K562 (cell line): Measurements from ENCODE around the gene GMDS. TPM values are rescaled to one million over a fixed set of nuclear protein-coding genes. Genes with fewer than 3 reads are reported as not detected.

Source experiments
- ATAC-seq: fragments of 200-7000 bp; cut with Tn5 transposase; 3 replicates; pipeline ENCODE4 v1.9.1; 2020; ENCODE audit warnings: moderate library complexity
- BruUV-seq: library from RNA; stranded (reverse); fragments of 400-500 nt; replicated peaks from 2 replicates; lab custom pipeline; 2021; lab: Mats Ljungman, UMichigan
- CTCF ChIA-PET: fragments of 300-600 bp; formaldehyde crosslinking; extraction: SDS; loops from one replicate; lab custom pipeline; 2021; ENCODE audit warnings: low intra/inter-chr PET ratio; lab: Yijun Ruan, JAX
- POLR2A ChIA-PET: fragments of 300-600, 350-650 bp; sonication (Branson Sonifier 250); formaldehyde crosslinking; extraction: SDS; loops from one replicate; lab custom pipeline; 2021; ENCODE audit warnings: antibody characterized with exemption, inconsistent platforms; lab: Yijun Ruan, JAX
- DNase-seq, 4 experiments: peaks; one replicate each; pipeline versions ENCODE4 v3.0.0 to v3.0.0-alpha.2; 2011 to 2018; ENCODE audit warnings: low spot score in 3 of 4, mixed read lengths in 3 of 4; ENCODE audit errors: extremely low read depth in 1 of 4
- FAIRE-seq: peaks from 2 replicates; lab custom pipeline; 2011; peaks lifted over from hg19 to GRCh38; lab: Jason Lieb, UNC
- H2AFZ ChIP-seq: 2 replicates; pipeline ENCODE4 v1.6.0; 2011; ENCODE audit warnings: low read depth, low read length, control low read depth, inconsistent platforms
- H3K27ac ChIP-seq: fragments of 200-600 bp; 3 replicates; pipeline ENCODE4 v1.8.0; 2011; ENCODE audit warnings: low read depth, mild to moderate bottlenecking, control low read depth, inconsistent platforms, low read length, moderate library complexity, mixed read lengths; ENCODE audit errors: extremely low read depth
- H3K27me3 ChIP-seq, 2 experiments: fragments of 300-600 bp in 1 of 2; 2 replicates in 1 of 2; 3 replicates in 1 of 2; pipeline versions ENCODE4 v1.6.0 to v1.8.0; 2011; ENCODE audit warnings: inconsistent platforms in 2 of 2, low read length in 2 of 2, mild to moderate bottlenecking in 1 of 2, mixed read lengths in 1 of 2, moderate library complexity in 1 of 2; ENCODE audit not compliant: control insufficient read depth in 2 of 2, insufficient read depth in 2 of 2
- H3K36me3 ChIP-seq: fragments of 300-600 bp; 3 replicates; pipeline ENCODE4 v1.8.0; 2011; ENCODE audit warnings: mild to moderate bottlenecking, low read length, inconsistent platforms; ENCODE audit not compliant: control insufficient read depth, insufficient read depth
- H3K4me1 ChIP-seq, 2 experiments: fragments of 200-600 bp in 1 of 2; replicated peaks in 1 of 2; 2 replicates in 1 of 2; 3 replicates in 1 of 2; pipeline versions ENCODE4 v1.5.1 to v1.8.0; 2011; ENCODE audit warnings: inconsistent platforms in 2 of 2, low read length in 2 of 2, mild to moderate bottlenecking in 1 of 2, mixed read lengths in 1 of 2, moderate library complexity in 1 of 2; ENCODE audit not compliant: control insufficient read depth in 2 of 2, insufficient read depth in 2 of 2
- H3K4me2 ChIP-seq: 2 replicates; pipeline ENCODE4 v1.6.1; 2011; ENCODE audit warnings: low read length, control low read depth, inconsistent platforms, mixed read lengths; ENCODE audit not compliant: insufficient read depth
- H3K4me3 ChIP-seq: fragments of 200-600 bp; sonication (generic), shearing (Covaris generic); 2 replicates; pipeline ENCODE4 v1.5.1; 2016; ENCODE audit warnings: control low read depth, inconsistent platforms
- H3K79me2 ChIP-seq: fragments of 200-600 bp; 3 replicates; pipeline ENCODE4 v1.8.0; 2011; ENCODE audit warnings: low read length, inconsistent platforms; ENCODE audit not compliant: control insufficient read depth, insufficient read depth
- H3K9ac ChIP-seq, 2 experiments: 2 replicates each; pipeline versions ENCODE4 v1.6.0 to v1.6.1; 2011; ENCODE audit warnings: low read depth in 2 of 2, low read length in 2 of 2, control low read depth in 1 of 2, inconsistent platforms in 1 of 2, mild to moderate bottlenecking in 1 of 2, mixed read lengths in 1 of 2; ENCODE audit not compliant: insufficient read depth in 1 of 2
- H3K9me1 ChIP-seq: one replicate; pipeline ENCODE4 v1.6.0; 2011; ENCODE audit warnings: inconsistent platforms, mild to moderate bottlenecking, low read length, moderate library complexity; ENCODE audit not compliant: control insufficient read depth, insufficient read depth
- H3K9me3 ChIP-seq: replicated peaks from 2 replicates; pipeline ENCODE4 v1.5.1; 2011; ENCODE audit warnings: low read depth, low read length, inconsistent platforms; ENCODE audit not compliant: control insufficient read depth, insufficient read depth
- H4K20me1 ChIP-seq: replicated peaks from 2 replicates; pipeline ENCODE4 v1.6.1; 2011; ENCODE audit warnings: low read length, inconsistent platforms, mixed read lengths; ENCODE audit not compliant: control insufficient read depth, insufficient read depth
- CTBP1 ChIP-seq: fragments of 450-650 bp; IDR thresholded peaks from 2 replicates; pipeline ENCODE4 v1.6.1; 2016; ENCODE audit warnings: borderline replicate concordance
- NONO ChIP-seq, 2 experiments: fragments of 200-400 bp in 1 of 2; fragments of 450-650 bp in 1 of 2; formaldehyde crosslinking in 1 of 2; IDR thresholded peaks; 2 replicates each; pipeline ENCODE4 v1.6.1; 2017; ENCODE audit warnings: low read depth in 2 of 2, mild to moderate bottlenecking in 2 of 2, moderate library complexity in 2 of 2, low read length in 1 of 2
- OTX1 ChIP-seq: fragments of 450-650 bp; formaldehyde crosslinking; IDR thresholded peaks from 2 replicates; pipeline ENCODE4 v1.4.0; 2022; ENCODE audit warnings: mild to moderate bottlenecking
- POLR2B ChIP-seq: fragments of 450-650 bp; IDR thresholded peaks from 2 replicates; pipeline ENCODE4 v1.6.1; 2018; ENCODE audit warnings: low read depth; ENCODE audit not compliant: partially characterized antibody
- SMAD1 ChIP-seq: fragments of 150-350 bp; IDR thresholded peaks from 2 replicates; pipeline ENCODE4 v1.6.1; 2014; ENCODE audit warnings: low read length, low read depth; ENCODE audit not compliant: partially characterized antibody
- STAT5A ChIP-seq: IDR thresholded peaks from 2 replicates; pipeline ENCODE4 v1.6.1; 2012; ENCODE audit warnings: low read length, inconsistent platforms, borderline replicate concordance
- WGBS: fragments of 100-300 bp; shearing (Covaris generic); methylation state at CpG from one replicate; pipeline ENCODE4 v1.1.6; 2016; ENCODE audit warnings: low coverage, mixed read lengths; ENCODE audit not compliant: insufficient coverage; ENCODE audit errors: missing lambda C conversion rate; 5-methylcytosine and 5-hydroxymethylcytosine counted together
- in situ Hi-C: fragments of 300-500 bp; cut with MboI; formaldehyde crosslinking; loops from 4 replicates; pipeline ENCODE4 v1.15.0; 2018; ENCODE audit warnings: inconsistent platforms, mixed read lengths
- intact Hi-C: fragments of 100-400 bp; cut with micrococcal nuclease; formaldehyde crosslinking; loops from 2 replicates; pipeline ENCODE4 v1.14.2; 2022
- polyA plus RNA-seq, 8 experiments: library from polyadenylated mRNA; depleted of rRNA in 4 of 8; stranded (reverse) in 5 of 8; unstranded in 3 of 8; fragments of >200 nt; fragmentation: Nextera tagmentation in 2 of 8; fragmentation: Illumina TruSeq in 1 of 8; extraction: Ambion mirVana in 2 of 8; extraction: Trizol in 1 of 8; gene quantifications; 2 replicates each; pipeline versions ENCODE4 v1.2.1 to v1.2.3, GENCODE V29; 2011 to 2014; ENCODE audit warnings: inconsistent platforms in 1 of 8, missing spikeins in 1 of 8
- total RNA-seq, 7 experiments: library from RNA; depleted of rRNA in 6 of 7; stranded (reverse); fragments of >200 nt in 6 of 7; fragmentation: Illumina TruSeq in 2 of 7; extraction: Trizol in 2 of 7; gene quantifications; 2 replicates each; pipeline versions ENCODE4 v1.2.1 to v1.2.3, GENCODE V29; 2011 to 2021; ENCODE audit warnings: low replicate concordance in 1 of 7
- TF ChIP-seq, protein P1 (sequence below): fragments of 200-400 bp; formaldehyde crosslinking; IDR thresholded peaks from 2 replicates; pipeline ENCODE4 v1.6.1; 2017; ENCODE audit warnings: mild to moderate bottlenecking, low read depth, low read length, moderate library complexity
- TF ChIP-seq, protein P2 (sequence below): fragments of 450-650 bp; IDR thresholded peaks from 2 replicates; pipeline ENCODE4 v1.6.1; 2017; ENCODE audit warnings: antibody characterized with exemption, mild to moderate bottlenecking

GMDS gene
- total and polyA plus RNA-seq, 9 of the 15 experiments (the other 6 are each of a cell fraction or from before 2014, with no cell fraction given), result 0.48 to 31.8 (median 13.4) TPM

DNA sequence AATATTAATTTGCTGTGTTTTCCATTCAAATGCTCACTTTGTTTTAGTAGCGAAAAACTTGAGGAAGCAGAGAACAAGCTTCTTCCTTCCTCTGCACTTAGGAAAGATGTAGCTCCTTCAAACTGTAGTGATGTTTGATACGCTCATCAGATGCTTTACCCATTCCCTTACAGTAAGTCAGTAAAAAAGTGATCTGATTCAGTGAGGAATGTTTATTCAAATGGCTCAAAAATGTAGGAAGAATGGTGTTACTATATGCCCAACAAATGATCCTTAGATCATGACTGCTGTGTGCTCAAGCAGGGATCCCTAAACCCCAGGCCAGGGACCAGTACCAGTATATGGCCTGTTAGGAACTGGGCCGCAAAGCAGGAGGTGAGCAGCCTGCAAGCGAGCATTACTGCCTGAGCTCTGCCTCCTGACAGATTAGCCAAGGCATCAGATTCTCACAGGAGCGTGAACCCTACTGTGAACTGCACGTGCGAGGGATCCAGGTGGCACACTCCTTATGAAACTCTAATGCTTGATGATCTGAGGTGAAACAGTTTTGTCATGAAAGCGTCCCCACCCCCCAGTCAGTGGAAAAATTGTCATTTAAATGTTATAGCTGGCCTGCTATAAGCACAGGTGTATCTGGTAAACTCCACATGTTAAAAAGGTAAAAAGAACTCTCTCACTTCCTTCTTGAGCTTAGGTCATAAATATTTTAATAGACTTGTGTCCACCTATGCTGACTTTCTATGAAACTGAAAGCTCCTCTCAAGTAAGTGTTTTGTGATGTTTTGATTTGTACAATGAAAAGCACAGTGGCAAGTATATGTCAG lies 448.5 kb downstream of the GMDS start:
- no peaks in the 10 kb centered on the region for H3K4me1 ChIP-seq
- BruUV-seq, result no TSS peak
- in situ Hi-C loops (no loop called here), intact Hi-C loops (no loop called here)
- peaks cover 13 to 26% of the 10 kb centered on the region in 2 experiments; a peak in 4 of 5 replicates for H3K27me3 ChIP-seq
- POLR2A ChIA-PET, result interaction anchor here (0.6 to 1.0 kb wide), 3 partner anchors 8 to 25 kb away, joined by 3 to 4 read pairs (median 3); no protein-coding TSS in a partner anchor
- no peak overlapping the region for H3K9ac ChIP-seq
- no peaks in the 10 kb centered on the region for H3K79me2 ChIP-seq
- no peak overlapping the region for H3K4me3 ChIP-seq
- H3K9me3 ChIP-seq, result no peaks in the 10 kb centered on the region
- no peaks in the 10 kb centered on the region for H3K36me3 ChIP-seq
- H4K20me1 ChIP-seq, result no peaks in the 10 kb centered on the region
- TF ChIP-seq STAT5A (no peak), OTX1 (CRISPR knock-in tag) (no peak), POLR2B (no peak)
- H3K27ac ChIP-seq, result no peak overlapping the region
- CTCF ChIA-PET, result no interaction called here
- no peak overlapping the region for H2AFZ ChIP-seq
- ATAC-seq, result no peak
- FAIRE-seq, result no peak
- WGBS, result 7% methylated on average over 8 of the region's 8 CpGs
- no peak for DNase-seq
- H3K4me2 ChIP-seq, result no peak overlapping the region
- H3K9me1 ChIP-seq, result no peaks in the 10 kb centered on the region

DNA sequence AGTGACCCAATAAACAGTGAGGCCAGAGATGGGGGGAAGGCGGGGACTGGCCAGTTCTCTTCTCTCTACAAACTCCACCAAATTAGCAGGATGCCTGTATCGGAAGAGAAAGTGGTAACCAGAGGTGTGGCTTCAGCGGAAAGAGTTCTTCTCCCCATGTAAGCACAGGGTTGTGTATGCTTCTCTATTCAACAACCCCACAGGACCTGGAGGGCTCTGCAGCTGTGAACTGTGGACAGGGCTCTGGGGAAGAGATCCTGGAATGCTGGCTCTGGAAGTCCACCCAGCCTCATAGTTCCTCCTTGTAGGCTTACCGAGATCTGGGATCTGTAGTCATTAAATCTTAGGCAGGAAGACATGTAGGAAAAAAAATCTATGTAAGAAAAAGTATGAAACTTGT lies 449.5 kb downstream of the GMDS start:
- ATAC-seq, result no peak
- Histone ChIP-seq H3K79me2 (no peaks in the 10 kb centered on the region), H3K4me1 (peaks cover 0 to 1% of the 10 kb centered on the region in 2 experiments; a peak in 1 of 5 replicates), H2AFZ (no peak overlapping the region), H3K4me3 (no peak overlapping the region), H3K27ac (no peak overlapping the region), H4K20me1 (no peaks in the 10 kb centered on the region), H3K9me1 (no peaks in the 10 kb centered on the region), H3K36me3 (no peaks in the 10 kb centered on the region), H3K27me3 (peaks cover 12 to 19% of the 10 kb centered on the region in 2 experiments; a peak in 4 of 5 replicates), H3K4me2 (no peak overlapping the region), H3K9ac (no peak overlapping the region), H3K9me3 (no peaks in the 10 kb centered on the region)
- 6% methylated on average over 4 of the region's 4 CpGs for WGBS
- no peak for FAIRE-seq
- BruUV-seq, result no TSS peak
- in situ Hi-C loops (no loop called here), intact Hi-C loops (no loop called here)
- no peak for DNase-seq
- POLR2A ChIA-PET, result interaction anchor here (0.6 kb wide), 2 partner anchors 13 to 26 kb away, joined by 3 read pairs; no protein-coding TSS in a partner anchor
- CTCF ChIA-PET, result no interaction called here
- TF ChIP-seq SMAD1 (no peak), CTBP1 (no peak), NONO (IDR thresholded peaks at IDR 0.05; ENCODE audit: low read depth in 2 of 2, low read length in 1 of 2) (no peak)
- TF ChIP-seq, protein P1, sequence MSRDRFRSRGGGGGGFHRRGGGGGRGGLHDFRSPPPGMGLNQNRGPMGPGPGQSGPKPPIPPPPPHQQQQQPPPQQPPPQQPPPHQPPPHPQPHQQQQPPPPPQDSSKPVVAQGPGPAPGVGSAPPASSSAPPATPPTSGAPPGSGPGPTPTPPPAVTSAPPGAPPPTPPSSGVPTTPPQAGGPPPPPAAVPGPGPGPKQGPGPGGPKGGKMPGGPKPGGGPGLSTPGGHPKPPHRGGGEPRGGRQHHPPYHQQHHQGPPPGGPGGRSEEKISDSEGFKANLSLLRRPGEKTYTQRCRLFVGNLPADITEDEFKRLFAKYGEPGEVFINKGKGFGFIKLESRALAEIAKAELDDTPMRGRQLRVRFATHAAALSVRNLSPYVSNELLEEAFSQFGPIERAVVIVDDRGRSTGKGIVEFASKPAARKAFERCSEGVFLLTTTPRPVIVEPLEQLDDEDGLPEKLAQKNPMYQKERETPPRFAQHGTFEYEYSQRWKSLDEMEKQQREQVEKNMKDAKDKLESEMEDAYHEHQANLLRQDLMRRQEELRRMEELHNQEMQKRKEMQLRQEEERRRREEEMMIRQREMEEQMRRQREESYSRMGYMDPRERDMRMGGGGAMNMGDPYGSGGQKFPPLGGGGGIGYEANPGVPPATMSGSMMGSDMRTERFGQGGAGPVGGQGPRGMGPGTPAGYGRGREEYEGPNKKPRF, result no peak
- TF ChIP-seq, protein P2, sequence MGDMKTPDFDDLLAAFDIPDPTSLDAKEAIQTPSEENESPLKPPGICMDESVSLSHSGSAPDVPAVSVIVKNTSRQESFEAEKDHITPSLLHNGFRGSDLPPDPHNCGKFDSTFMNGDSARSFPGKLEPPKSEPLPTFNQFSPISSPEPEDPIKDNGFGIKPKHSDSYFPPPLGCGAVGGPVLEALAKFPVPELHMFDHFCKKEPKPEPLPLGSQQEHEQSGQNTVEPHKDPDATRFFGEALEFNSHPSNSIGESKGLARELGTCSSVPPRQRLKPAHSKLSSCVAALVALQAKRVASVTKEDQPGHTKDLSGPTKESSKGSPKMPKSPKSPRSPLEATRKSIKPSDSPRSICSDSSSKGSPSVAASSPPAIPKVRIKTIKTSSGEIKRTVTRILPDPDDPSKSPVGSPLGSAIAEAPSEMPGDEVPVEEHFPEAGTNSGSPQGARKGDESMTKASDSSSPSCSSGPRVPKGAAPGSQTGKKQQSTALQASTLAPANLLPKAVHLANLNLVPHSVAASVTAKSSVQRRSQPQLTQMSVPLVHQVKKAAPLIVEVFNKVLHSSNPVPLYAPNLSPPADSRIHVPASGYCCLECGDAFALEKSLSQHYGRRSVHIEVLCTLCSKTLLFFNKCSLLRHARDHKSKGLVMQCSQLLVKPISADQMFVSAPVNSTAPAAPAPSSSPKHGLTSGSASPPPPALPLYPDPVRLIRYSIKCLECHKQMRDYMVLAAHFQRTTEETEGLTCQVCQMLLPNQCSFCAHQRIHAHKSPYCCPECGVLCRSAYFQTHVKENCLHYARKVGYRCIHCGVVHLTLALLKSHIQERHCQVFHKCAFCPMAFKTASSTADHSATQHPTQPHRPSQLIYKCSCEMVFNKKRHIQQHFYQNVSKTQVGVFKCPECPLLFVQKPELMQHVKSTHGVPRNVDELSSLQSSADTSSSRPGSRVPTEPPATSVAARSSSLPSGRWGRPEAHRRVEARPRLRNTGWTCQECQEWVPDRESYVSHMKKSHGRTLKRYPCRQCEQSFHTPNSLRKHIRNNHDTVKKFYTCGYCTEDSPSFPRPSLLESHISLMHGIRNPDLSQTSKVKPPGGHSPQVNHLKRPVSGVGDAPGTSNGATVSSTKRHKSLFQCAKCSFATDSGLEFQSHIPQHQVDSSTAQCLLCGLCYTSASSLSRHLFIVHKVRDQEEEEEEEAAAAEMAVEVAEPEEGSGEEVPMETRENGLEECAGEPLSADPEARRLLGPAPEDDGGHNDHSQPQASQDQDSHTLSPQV, result no peak
